Epidermal melanocyte (primary cell): ENCODE data around the gene TTC28.

Experiments used
- DNase-seq: peaks from one replicate; pipeline ENCODE4 v3.0.0; 2011; ENCODE audit warnings: low spot score; ENCODE audit not compliant: insufficient read length

TTC28 gene

DNA sequence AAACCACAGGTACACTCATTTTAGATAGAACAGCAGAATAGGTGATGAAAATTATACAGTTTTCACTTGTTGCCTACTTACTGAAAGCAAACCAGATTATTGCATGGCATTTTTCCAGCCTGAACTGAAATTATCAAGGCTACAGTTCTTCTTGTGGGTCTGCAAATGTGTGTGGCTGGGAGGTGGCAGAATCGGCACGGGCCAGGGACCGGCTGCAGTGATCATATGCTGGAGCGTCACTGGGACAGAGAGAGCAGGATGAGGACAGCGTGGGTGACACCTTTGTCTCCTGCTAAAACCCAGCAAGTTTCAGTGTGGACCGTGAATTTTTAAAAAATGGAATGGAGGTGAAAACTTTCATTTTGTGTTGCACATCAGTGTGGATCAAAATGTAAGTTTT, 701.3 kb downstream of the TTC28 start:
- DNase-seq: no peak

DNA sequence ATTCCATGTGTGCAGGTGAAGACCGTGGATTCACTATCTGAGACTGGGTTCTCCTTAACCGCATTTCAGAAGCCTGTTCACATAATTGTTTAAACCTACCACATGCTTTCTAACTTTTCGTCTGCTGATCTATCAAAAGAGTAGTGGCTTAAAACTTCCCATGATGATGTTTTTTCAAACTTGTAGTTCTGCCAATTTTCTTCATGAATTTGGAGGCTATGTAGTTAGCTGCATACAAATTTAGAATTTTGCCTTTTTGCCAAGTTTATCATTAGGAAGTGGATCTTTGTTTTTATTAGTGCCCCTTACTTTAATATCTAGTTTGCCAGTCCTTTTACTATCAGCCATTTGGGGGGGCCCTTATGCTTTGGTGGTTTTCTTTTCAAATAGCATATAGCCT, 703.1 kb downstream of the TTC28 start:
- DNase-seq: no peak

DNA sequence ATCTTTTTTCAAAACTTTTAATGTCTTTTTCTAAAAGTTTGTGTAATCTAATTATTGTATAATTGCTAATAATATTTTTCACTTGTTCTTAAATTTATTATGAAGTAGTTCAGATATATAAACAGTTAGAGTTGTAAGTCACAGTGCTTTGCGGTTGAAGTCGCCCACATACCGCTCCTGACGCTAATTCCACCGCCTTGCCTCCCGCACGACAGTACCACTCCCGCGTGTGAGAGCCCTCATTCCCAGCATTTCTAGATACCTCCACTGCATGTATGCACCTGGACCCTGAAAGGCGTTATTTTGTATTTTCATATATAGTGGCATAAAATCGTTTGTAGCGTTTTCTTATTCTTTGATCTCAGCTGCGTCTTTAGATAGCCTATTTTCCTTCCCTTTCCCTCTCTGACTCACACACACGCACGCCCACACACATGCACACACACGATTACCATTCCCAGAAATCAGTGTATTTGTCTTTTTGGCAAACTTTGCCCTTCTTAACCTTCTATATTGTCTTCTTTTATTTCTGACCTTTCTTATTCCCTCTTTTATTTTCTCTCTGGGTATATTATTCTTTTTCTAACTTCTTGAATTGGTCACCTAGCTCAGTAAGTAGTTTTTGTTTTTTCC, 704.1 kb downstream of the TTC28 start:
- DNase-seq: no peak

DNA sequence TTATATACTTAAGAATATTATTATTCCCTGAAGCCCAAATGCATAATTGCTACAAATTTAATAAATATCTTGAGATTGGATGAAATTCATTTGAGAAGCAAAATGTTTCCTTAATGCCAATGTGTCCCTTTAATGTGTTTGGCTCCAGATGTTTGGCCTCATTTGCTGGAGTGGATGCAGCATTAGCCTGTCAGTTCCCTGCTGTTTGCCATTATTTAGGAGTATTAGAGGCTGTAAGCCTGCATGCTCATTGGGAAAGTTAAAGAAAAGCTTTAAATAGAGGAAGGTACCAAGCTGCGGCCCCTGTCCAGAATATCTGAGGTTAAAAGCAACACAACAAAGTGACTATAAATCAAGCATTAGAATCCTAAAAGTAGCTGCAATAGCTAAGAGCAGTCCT, 705.8 kb downstream of the TTC28 start:
- no peak for DNase-seq

DNA sequence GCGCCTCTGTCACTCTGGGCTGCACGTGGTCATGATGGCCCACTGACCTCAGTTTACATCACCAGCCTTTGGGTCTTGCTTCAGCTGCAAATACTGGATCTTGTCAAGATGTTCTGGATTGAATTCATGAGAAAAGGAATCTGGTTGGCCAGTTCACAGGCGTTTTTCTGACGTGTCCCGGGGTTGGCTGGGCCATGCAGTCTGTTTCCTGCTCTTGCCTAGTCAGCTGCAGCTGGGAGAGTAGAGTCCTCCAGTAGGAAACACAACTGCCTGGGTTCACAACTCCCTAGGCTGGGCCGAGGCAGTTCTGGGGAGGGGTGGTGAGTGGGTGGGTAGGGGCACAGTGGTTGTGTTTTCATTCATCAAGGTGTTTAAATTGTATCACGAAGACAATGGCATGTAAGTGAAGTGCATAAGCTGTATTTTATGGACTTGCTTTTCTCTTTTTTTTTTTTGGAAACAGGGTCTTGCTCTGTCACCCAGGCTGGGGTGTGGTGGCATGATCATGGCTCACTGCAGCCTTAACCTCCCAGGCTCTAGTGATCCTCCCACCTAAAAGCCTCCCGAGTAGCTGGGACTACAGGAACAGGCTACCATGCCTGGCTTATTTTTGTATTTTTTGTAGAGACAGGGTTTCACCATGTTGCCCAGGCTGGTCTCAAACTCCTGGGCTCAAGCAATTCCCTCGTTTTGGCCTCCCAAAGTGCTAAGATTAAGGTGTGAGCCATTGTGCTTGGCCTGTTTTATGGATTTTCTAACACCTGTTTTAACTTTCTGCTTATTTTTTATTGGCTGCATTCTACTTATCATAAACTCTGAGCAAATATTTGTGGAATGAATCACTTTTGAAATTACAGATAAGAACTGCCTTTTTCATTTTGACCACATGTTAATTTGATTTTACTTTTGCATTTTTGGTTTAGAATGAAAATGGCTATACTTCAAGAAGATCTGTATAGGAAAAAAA, 706.6 kb downstream of the TTC28 start:
- no peak for DNase-seq

DNA sequence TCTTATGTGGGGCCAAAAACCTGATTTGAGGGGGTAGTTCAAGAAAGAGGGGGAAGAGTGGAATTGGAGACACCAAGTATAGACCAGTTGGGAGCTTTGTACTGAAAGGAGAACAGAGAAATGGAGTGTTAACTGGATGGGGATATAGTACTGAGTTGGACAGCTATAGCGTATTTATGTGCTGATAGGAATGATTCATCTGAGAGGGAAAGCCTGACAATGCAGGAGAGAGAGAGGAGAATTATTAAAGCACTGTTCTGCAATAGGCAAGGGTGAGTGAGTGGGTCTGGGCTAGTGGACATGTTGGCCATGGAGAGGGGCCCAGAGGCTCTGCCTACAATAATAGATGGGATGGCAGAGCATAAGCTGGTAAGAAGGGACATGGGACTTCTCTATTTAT, 707.7 kb downstream of the TTC28 start:
- no peak for DNase-seq

DNA sequence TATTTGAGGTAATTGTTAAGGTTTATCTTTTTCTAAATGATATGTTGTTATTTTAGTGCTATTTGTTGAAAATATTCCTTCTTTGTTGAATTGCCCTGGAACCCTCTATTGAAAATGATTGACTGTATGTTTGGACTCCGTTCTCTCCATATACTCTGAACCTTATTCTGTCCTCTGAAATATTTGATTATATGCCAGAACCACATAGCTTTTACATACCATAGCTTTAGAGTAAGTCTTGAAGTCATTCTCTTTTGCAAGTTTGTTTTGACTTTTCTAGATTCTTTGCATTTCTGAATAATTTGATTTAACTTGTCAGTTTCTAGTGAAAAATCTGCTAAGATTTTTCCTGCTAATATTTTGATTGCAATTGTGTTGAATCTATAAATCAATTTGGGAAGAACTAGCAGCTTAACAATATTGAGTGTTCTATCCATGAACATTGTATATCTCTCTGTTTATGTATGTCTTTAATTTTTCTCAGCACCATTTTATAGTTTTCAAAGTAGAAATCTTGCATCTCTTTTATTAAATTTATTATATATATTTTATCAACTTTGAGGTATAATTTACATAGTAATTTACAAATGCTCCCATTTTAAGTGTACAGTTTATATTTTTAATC, 708.9 kb downstream of the TTC28 start:
- no peak for DNase-seq

DNA sequence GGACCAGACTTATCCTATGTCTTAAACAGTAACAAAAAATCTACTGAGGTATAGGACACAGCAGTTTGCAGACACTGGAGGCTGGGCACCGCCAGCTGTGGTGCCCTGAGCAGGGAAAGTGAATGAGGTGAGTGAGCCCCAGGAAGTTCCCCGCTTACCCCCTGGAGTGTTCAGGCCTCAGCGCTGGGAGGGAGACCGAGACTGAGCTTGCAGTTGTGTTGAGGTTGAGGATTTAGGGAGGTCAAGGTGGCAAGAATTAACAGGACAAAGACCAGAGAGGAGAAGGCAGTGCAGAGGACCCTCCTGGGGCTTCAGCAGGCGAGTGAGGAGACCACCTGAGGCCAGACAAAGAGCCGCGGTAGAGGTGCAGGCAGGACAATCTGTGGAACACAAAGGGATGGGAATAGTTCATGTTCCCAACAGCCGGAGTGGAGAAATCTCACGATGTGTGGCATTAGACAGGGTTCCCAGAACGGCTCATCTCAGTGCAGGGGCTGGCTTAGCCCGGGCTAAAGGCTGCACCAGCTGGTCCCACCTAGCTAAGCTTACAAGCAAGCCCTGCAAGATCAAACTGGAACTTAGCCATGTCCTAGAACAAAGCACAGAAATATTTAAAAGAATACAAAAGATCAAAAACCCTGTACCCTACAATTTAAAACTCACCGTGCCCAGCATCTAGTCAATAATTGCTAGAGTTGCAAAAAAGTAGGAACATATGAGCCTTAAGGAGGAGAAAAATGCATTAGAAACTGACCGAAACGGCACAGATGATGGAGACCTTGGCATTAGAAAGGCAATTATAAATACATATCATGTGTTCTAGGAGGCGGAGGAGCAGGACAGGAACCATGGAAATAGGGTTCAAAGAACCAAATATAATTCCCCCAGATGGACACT, 713.2 kb downstream of the TTC28 start:
- no peak for DNase-seq

DNA sequence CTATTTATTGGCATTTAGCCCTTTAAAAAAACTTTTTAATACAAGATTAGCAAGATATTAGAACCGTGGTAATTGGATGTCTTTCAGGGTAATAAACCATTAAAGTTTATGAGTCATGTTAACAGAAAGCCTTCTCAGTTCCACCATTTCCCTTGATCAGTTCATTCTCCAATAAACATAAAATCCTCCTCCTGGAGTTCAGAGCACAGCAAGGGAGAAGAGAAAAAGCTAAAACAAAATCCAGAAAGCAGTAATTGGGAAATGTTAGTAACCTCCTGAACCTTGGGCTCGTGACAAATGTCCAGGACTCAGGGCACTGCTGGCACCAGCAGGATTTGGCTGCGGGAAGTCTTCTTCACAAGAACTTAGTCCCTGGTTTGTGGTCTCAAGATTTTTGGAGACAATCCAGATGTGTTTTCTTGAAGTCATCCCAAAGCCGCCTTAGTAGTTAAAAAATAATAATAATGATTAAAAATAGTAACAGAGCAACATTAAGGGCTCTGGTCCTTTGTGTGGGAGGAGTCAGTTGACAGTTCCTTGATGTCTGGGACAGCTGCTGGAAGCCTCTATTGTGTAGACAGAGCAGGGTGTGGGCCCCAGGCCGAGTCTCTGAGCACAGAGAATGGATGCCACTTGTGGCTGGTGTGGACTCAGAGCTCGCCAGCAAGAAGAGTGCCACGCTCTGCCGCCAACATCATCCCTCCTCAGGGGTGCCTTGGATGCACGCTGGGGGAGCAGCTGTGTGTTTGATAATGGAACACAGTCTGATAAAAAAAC, 717.2 kb downstream of the TTC28 start:
- DNase-seq: peak; percentile 23

DNA sequence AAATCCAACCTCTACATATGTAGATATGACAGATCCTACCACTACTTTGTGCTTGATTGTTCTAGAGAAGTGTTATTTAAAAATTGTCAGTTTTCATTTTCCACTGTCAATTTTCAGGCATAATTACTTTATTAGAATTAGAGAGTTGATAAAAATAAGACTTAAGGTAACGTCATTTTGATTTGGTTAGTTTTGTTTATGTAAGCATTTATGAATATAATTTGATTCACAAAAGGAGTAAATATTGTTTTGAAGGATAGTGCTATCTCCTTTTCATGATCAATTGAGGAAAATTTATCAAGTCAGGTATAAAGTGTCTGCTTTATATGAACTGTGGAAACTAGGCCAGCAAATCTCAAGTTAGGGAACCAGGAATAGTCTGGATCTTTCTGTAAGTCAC, 718.0 kb downstream of the TTC28 start:
- DNase-seq: no peak

- no peak for DNase-seq
Observed at GRCh38 chr22:27961182-27961581, 718.5 kb downstream of the TTC28 start.

- DNase-seq: no peak
Observed at GRCh38 chr22:27959335-27960090, 720.1 kb downstream of the TTC28 start.

DNA sequence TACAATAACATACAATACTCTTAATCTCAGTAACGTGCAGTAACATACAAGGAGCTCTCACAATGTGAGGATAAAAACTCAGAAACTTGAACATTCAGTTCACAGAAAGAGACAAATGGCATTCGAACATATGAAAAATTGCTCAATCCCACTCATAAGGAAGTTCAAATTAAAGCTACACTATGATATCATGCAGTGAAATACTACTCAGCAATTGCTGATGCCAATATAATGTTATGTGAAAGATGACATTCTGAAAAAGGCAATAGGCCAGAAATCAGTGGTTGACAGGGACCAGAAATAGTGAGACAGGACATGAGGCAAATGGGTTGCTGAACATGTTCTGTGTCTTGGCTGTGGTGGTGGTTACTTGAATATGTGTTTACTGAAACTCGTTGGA, 726.9 kb downstream of the TTC28 start:
- DNase-seq: no peak

- DNase-seq: no peak
Observed at GRCh38 chr22:27952091-27952490, 727.5 kb downstream of the TTC28 start.

DNA sequence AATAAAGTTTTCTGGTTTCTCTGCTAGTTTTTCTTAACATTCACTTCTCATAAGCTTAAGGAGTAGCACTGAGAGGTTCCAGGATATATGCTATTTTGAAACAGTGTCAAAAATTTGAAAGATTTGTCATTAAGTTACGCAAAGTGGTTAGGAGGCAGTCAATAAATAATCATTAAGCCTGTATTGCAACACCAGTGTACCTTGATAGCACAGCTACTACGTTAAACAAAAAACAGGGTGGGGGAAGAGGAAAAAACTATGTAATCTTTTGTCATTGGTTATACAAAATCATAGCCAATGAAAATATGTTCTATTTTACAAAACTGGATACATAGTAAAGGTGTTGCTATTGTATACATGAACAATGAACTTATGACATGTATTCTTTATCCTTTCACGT, 730.2 kb downstream of the TTC28 start:
- no peak for DNase-seq

DNA sequence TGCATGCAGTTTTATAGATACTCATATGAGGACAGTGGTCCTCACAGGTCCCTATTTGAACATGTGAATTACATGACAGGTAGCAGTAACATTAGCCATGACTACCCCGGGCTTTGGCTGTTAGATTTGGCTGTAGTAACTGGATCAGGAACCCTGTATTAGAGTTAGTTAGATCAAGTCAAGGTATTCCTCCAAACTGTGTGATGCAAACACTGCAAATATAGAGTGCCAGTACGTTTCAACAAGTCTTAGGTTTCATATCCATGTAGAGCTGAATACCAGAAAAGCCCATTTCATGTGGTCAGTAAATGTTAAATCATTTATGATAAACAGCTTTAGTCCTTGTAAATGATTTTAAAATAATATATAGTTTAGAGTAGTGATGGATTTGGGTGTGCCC, 731.1 kb downstream of the TTC28 start:
- no peak for DNase-seq

DNA sequence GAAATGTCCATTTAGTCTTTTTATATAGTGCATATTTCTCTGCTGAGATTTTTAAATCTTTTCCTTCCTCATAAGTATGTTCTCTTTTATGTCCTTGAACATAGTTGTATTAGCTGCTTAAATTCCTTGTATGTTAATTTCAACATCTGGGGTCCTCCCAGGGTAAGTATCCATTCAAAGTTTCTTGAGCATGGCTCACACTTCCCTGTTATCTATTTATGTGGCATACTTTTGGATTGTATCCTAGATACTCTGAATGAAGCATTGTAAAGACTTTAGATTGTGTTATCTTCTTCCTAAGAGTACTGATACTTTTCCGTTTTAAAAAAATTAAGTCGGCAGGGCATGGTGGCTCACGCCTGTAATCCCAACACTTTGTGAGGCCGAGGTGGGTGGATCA, 732.2 kb downstream of the TTC28 start:
- DNase-seq: no peak

DNA sequence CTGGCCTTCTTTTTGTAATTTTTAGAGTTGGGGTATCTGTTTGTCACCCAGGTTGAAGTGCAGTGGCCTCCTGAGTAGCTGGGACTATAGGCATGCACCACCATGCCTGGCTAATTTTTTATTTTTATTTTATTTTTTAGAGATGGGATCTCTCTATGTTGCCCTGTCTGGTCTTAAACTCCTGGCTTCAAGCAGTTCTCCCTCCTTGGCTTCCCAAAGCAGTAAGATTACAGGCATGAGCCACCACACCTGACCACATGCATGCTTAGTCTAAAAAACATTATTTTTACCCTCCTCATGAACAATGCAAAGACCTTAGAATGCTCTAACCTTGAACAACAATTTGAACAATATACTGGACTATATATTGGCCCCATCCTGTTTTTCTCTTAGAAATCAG, 738.5 kb downstream of the TTC28 start:
- DNase-seq: no peak

DNA sequence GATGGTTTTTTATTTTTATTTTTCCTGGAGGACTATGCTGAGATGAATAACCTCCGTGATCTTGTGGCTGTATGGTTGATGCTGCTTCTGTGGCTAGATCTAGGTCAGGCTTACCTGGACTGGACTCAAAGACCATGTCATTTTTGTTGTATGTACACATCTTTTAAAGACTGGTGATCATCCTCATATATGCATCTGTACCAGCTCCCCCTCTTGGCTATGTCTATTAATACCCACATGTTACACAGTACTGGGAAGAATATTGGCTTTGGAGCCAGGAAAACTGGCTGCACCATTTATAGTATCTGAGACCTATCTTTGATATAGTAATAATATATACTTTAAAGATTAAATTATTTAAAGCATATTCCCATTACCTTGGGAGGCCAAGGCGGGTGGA, 742.2 kb downstream of the TTC28 start:
- no peak for DNase-seq

DNA sequence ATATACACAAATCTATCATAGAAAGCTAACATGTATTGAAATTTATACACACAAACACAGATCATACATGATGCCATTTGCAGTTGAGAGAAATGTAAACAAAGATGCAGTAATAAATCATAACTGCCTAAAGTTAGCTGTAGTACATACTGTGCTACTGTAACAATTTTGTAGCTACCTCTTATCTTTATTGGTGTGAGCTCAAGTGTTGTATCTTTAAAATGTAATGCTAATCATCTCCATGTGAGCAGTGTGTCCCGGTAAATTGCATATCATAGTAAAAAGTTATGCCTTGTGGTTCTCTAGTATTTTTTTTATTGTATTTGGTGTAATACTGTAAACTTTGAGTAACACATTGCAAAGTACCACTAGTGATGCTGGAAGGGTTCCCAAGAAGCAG, 743.7 kb downstream of the TTC28 start:
- DNase-seq: no peak
